ENCODE data around the gene CELF2.

CELF2 gene

GRCh38 chr10:11201911-11202310, 184.2 kb downstream of the CELF2 start:
- DNase-seq (ENCODE audit: low spot score) = no peak

DNA sequence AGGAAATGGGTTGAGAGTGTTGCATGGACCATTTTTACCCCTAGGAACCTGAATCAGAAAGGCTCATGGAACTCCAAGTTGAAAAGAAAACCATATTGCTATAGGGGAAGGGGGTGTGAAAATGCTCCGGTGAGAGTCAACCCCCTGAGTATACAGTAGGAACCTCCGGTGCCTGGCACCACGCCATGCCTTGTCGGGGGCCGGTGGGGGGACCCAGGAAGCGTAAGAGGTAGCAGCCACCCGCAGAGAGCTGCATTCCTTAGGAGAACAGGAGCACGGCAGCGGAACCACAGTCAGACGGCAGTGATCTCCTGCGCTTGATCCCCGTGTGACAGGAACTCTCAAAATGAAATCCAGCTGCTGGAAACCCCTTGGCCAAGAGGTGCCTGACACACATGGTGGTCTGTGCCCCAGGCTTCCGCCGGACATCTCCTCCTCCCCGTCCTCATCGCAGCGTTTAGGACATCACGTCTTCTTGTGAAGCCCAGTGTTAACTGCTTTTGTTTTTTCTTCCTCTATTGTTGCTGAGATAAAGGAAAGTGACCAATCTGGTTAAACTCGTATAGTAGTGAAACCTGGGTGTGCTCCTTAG, 186.8 kb downstream of the CELF2 start:
- DNase-seq (ENCODE audit: low spot score) = no peak

DNA sequence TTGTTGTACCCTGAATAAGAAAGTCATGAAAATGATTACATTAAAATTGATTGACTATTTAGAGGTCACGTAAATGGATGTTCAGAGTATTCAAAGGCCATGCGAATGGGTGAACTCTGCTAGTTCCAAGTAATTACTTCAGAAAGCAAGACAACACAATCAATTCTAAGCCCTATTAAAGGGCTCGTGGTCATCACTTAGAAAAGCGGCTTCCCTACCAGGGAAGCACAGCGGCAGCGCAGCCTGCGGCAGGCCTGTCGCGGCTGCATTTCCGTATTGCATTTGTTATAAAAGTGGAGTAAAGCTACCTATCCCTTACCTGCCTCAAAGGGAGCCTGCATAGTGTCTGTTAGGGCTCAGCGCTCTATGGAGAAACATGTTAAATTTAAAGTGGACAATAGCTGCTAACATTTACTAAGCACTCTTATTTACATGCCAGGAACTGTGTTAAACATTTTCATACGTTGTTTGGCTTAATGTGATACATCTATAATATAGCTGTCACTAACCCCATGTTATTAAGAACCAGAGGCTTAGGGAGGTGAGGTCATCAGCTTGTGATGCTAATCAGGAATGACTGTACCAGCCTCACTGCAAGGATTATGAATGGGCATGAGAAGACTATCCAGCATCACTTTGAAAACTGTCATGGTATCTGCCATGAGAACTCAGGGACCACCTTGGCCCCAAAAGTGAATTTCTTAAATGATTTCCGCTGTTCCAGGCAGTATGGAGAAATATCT, 187.5 kb downstream of the CELF2 start:
- DNase-seq (ENCODE audit: low spot score) = no peak

DNA sequence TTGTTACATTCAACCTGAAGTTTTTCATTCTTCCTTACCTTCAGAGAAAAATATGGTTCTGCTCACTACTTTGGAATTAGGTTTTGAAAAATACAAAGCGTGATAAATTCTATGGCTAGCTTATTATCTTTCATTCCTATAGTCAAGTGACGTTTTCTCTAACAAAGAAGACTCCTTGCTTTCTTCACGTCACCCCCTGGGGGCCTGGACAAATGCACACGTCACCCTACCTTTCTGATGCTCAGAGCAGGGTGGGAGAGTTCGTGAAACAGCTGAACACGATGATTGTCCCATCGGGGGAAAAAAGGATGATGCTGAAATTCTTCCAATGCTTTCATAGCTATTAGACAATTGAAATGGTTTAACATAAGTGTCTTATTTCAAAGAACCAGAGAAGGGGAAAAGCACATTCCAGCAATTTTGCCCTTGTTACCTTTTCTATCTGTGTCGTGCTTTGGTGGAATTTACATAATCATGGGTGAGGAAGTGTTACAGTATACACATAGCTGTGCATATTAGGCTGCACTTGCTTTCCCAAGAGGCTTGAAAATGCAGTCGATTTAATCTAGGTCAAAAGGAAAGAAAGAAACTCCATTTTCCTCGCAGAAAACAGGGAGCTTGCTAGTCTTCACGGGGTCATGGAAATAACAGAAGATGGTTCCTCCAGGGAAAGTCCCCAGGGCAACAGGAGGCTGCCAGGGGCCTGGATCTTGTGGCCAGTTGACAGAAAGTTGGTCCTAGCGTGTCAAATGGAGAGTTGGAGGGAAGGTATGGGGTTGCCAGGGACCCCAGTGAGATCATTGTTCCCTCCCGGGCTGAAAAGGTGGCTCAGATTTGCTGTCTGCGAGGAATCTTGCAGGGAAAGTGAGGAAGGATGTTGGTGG, 189.2 kb downstream of the CELF2 start:
- DNase-seq (ENCODE audit: low spot score) = no peak

DNA sequence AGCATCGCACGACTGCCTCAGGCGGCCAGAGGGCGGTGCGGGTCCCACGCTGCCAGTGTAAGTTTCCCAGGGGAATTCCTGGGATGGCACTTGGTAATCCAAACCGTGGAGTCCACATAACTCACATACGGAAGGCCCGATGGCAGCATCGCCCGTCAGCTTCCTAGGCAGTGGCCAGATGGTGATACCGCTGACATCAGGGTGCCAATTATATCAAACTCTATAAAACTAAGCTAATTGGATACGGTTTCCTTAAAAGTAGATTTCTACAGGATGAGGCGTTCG, 189.8 kb downstream of the CELF2 start:
- no peak for DNase-seq (ENCODE audit: low spot score)

DNA sequence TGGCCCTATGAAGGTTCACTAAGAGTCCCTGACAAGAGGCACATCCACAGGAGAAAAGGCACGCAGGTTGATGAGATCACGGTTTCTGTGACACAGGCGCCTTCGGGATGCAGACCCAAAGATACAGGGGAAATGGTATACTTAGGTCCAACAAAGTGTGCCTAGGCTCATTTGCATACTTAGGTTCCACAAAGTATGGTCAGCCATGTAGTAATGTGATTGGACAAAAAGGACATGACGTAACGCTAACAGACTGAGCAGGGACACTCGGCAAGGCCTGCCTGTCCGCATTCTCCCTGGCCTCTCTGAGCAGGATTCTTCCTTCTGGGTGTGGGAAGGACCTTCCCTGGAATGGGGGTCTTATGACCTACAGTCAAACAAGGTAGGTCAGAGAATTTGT, 190.6 kb downstream of the CELF2 start:
- no peak for DNase-seq (ENCODE audit: low spot score)

- DNase-seq (ENCODE audit: low spot score) = no peak
Observed at GRCh38 chr10:11208908-11209829, 191.5 kb downstream of the CELF2 start.

DNA sequence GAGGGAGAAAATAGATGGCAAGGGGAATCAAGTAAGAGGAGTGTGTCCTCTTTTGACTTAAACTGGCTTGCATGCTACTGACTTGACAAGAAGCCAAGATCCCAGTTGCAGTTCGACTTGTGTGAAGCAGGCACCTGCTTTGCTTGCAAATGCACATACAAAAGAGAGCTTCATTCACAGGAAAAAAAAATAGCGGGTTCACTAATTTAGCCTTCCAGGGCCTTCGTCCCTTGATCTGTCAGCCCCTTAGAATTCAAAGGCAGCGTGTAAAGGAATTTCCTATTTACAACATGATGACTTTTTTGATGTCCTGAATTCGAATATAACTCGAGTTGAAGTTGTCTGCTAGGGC, 192.1 kb downstream of the CELF2 start:
- DNase-seq (ENCODE audit: low spot score) = peak; percentile 78

GRCh38 chr10:11210211-11210922, 192.7 kb downstream of the CELF2 start:
- DNase-seq (ENCODE audit: low spot score) = no peak

GRCh38 chr10:11212288-11213085, 194.8 kb downstream of the CELF2 start:
- peak; percentile 59 for DNase-seq (ENCODE audit: low spot score)

GRCh38 chr10:11213137-11213536, 195.5 kb downstream of the CELF2 start:
- peak; percentile 39 for DNase-seq (ENCODE audit: low spot score)

DNA sequence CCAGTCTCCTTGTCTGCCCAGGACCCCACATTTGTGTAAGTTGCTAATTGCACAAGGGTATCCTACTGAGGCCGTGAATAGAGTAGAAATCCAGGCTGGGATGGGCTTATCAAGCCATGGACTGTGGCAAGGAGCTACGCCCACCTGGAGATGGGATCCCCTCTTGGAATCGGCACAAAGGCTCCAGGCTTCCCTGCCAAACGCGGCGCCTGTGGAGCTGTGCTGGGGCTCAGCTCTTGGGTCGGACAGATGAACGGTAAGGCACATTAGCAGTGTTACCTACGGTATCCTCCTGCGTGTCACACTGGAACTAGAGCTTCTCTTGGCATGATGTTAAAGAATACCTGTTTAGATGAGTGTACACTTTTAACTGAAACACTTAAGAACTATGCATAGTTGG, 196.7 kb downstream of the CELF2 start:
- DNase-seq (ENCODE audit: low spot score) = no peak

DNA sequence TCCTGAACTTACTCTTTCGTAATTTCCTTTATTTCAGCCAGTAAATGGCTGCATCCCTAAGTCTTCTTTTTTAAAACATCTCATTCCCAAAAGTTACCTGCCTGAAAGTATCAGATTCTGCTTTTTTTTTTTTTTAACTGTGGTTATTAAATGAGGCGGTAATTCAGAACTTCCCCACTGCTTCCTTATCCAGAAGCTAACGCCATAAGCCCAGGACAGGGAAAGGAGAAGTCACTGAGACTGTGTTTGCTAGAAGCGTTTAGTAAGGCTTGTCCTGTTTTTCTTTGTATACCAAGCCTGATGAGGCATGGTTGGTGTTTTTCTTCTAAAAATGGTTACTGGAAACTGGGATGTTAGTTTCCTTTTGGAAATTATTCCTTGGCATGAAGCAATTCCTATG, 197.8 kb downstream of the CELF2 start:
- DNase-seq (ENCODE audit: low spot score) = no peak

- no peak for DNase-seq (ENCODE audit: low spot score)
Observed at GRCh38 chr10:11217521-11217920, 199.8 kb downstream of the CELF2 start.

DNA sequence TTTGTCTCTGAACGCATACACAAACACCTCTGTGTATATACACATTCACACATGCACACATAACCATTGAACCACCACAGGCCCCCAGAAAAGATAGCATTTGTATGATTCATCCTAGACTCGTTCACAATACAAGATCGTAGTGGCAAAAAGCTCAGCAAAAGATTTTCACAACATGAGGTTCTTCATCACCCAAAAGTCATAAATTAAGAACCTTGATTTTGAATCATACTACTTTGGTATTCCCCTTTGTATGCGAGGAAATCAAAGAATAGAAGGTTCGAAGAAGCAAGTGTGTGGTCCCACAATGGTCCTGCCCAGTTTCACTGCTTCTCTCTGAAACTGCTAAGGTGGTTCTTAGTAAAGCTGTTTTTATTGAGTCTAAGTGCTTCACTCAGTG, 200.7 kb downstream of the CELF2 start:
- DNase-seq (ENCODE audit: low spot score) = no peak

DNA sequence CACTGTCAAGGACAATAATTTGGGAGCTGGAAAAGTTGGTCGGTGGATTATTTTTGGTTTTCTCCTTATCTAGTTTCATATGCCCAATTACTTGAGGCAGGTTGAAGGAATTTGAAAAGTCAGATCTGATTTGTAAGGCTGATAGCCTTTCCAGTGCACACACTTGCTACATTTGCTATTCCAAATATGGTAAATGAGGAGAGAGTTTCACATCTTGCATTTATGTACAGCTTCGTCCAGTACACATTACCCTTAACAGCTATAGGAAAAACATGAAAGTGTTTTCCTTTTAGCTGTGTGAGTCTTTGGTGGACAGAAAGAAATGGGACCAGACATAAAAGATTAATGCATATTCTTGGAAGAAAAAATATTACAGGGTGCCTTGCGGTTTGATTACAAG, 201.8 kb downstream of the CELF2 start:
- no peak for DNase-seq (ENCODE audit: low spot score)

DNA sequence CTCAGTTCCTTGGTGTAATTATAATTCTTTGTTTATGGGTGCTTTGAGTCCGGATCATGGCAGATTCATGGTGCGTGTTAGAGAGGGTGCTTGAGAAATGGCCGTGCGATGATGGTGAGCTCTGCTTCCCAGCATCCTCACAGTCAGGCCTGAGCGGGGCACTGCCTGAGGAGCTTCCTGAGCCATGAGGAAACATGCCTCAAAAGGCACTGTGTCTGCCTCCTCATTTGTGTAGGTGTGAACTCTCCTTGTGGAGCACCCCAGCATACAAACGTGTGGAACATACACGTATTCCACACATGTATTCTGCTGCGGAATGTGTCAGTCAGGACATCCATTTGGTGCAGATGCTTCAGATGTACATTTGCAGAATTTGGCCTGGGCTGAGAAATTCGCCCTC, 205.4 kb downstream of the CELF2 start:
- no peak for DNase-seq (ENCODE audit: low spot score)

DNA sequence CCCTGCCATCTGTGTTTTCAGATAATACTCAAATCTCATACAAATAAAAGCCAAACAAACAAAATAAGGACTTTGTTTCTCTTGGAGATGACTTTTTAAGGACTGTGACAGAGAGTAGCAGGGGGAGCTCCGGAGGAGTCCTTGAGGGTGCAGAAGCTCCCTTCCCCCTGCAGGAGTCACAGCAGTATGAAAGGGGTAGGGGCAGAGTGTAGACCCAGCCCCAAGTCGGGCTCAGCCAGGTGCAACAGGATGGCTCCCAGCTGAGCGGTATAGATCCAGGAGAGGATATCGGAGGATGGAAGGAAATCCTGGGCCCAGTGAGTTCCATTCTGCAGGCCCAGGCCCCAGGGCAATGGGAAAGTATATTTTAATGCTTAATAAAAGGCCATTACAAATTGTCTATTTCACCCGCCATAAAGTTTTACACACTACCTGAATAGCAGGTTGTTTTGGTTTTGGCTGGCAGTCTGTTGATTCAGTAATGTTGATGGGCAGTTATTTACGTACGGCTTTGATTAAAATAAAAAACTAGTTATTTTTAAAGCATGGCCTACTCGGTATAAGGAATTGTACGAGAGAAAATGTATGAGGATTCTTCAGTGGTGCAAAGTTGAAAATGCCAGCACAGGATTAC, 206.0 kb downstream of the CELF2 start:
- no peak for DNase-seq (ENCODE audit: low spot score)

DNA sequence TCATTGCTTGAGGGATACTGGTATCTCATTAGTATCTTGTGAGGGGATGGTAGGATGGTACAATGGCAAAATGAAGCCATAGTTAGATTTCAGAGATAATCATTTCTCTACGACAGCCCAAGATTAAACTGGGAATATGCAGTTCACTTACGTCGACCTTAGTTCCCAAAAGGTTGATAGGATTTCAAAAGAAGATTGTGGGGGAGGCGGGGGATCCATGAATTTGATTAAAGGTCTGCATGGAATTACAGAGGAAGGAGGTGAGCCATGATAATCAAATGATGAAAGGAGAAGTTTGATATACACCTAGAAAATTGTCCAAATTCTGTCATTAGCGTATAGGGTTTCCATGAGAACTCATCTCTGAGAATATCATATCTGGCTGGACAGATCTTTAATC, 206.6 kb downstream of the CELF2 start:
- DNase-seq (ENCODE audit: low spot score) = no peak

- no peak for DNase-seq (ENCODE audit: low spot score)
Observed at GRCh38 chr10:11224792-11225416, 207.2 kb downstream of the CELF2 start.
